ENCODE measurements around the gene ATF6. TPM values are rescaled to one million over a fixed set of nuclear protein-coding genes. Genes with fewer than 3 reads are reported as not detected.
"Not testable (repeated sequence)": the region's sequence is repeated elsewhere in the genome, so short reads cannot be mapped to it uniquely, and the experiment has no call there.

Gene ATF6
- total RNA-seq, 1 donor from 2014 or later = 21.1 TPM

DNA sequence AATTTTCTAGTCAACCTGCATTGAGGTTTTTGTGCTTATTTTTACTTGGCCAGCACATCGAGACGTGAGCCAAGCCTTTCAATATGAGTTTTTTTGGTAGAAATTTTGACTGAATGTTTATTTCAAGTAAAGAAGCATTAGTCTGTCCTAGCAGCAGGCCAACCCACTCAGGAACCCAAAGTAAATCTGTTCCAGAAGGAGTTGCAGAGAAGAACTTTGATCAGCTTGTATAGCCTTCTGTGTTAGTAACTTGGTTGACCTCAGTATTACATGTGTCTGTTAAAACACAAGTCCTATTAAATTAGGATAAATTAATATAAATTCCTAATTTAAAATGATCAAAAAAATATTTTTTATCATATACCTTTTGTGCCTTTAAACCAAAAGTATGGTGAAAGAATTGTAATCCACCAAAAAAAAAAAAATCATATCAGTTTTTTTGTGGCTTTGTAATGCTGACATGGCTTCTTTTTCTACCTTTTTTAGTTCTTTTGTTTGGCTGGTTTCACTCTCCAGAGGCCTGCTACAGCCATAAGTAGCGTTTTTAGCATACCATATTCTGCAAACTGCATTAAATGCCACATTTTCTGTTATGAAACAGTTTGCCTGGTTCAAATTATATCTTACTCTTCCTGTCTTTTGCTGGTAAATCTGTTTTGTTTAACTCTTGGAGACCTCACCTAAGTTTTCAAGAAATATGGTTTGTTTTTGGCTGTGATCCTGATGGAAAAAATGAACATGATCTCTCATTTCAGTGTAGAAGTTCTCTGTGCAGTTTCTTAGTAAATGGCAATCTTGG, 39.5 kb downstream of the ATF6 start:
- Histone ChIP-seq H3K27ac (no peak overlapping the region), H3K9me3 (no peaks in the 10 kb centered on the region), H3K36me3 (peaks cover 0 to 23% of the 10 kb centered on the region in 2 donors), H3K4me1 (no peaks in the 10 kb centered on the region), H3K4me3 (no peak overlapping the region), H3K27me3 (no peaks in the 10 kb centered on the region)
- DNase-seq (ENCODE audit: extremely low spot score in 2 of 2) = no peak
- TF ChIP-seq POLR2A (IDR thresholded peaks at IDR 0.05) (no peak), POLR2AphosphoS5 (IDR thresholded peaks at IDR 0.05; ENCODE audit: insufficient read depth in 1 of 2, low read depth in 1 of 2) (no peak)
- TF ChIP-seq, protein P1, sequence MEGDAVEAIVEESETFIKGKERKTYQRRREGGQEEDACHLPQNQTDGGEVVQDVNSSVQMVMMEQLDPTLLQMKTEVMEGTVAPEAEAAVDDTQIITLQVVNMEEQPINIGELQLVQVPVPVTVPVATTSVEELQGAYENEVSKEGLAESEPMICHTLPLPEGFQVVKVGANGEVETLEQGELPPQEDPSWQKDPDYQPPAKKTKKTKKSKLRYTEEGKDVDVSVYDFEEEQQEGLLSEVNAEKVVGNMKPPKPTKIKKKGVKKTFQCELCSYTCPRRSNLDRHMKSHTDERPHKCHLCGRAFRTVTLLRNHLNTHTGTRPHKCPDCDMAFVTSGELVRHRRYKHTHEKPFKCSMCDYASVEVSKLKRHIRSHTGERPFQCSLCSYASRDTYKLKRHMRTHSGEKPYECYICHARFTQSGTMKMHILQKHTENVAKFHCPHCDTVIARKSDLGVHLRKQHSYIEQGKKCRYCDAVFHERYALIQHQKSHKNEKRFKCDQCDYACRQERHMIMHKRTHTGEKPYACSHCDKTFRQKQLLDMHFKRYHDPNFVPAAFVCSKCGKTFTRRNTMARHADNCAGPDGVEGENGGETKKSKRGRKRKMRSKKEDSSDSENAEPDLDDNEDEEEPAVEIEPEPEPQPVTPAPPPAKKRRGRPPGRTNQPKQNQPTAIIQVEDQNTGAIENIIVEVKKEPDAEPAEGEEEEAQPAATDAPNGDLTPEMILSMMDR (IDR thresholded peaks at IDR 0.05) = no peak
- intact Hi-C loops (cut with DNase I) = no loop called here

DNA sequence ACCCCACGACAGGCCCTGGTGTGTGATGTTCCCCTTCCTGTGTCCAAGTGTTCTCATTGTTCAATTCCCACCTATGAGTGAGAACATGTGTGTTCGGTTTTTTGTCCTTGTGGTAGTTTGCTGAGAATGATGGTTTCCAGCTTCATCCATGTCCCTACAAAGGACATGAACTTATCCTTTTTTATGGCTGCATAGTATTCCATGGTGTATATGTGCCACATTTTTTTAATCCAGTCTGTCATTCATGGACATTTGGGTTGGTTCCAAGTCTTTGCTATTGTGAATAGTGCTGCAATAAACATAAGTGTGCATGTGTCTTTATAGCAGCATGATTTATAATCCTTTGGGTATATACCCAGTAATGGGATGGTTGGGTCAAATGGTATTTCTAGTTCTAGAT, 43.1 kb downstream of the ATF6 start:
- H3K36me3 ChIP-seq = peaks cover 0 to 20% of the 10 kb centered on the region in 2 donors
- H3K27ac ChIP-seq; H3K27me3 ChIP-seq; intact Hi-C loops (cut with DNase I); DNase-seq (ENCODE audit: extremely low spot score in 2 of 2); H3K9me3 ChIP-seq; H3K4me1 ChIP-seq; H3K4me3 ChIP-seq: not testable (repeated sequence)

DNA sequence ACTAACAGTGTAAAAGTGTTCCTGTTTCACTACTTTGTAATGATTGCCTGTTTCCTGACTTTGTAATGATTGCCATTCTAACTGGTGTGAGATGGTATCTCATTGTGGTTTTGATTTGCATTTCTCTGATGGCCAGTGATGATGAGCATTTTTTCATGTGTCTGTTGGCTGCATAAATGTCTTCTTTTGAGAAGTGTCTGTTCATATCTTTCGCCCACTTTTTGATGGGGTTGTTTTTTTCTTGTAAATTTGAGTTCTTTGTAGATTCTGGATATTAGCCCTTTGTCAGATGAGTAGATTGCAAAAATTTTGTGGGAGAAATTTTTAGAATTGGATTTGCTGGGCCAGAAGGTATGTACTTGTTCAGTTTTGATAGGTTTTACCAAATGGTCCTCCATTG, 43.5 kb downstream of the ATF6 start:
- H3K27me3 ChIP-seq; H3K27ac ChIP-seq; DNase-seq (ENCODE audit: extremely low spot score in 2 of 2); H3K4me1 ChIP-seq; H3K9me3 ChIP-seq; H3K4me3 ChIP-seq: not testable (repeated sequence)
- intact Hi-C loops (cut with DNase I) = loop anchor here (10.0 kb wide), 1 partner anchor 55 kb away; no protein-coding TSS in a partner anchor
- peaks cover 0 to 20% of the 10 kb centered on the region in 2 donors for H3K36me3 ChIP-seq

DNA sequence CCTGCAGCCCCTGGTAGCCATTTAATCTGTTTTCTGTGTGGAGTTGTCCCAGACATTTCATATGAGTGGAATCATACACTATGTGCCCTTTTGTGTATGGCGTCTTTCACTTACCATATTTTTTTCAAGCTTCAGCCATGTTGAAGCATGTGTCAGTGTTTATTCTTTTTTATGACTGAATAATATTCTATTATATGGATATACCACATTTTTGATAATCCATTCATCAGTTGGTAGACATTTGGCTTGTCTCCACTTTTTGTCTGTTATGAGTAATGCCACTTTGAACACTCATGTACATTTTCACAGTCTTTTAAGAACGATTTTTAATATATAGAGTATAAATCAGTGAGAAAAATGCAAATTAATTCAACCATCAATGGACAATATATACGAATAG, 44.7 kb downstream of the ATF6 start:
- TF ChIP-seq, protein P1 (IDR thresholded peaks at IDR 0.05) = no peak
- no peak for TF ChIP-seq POLR2A (IDR thresholded peaks at IDR 0.05)
- TF ChIP-seq POLR2AphosphoS5 (IDR thresholded peaks at IDR 0.05; ENCODE audit: insufficient read depth in 1 of 2, low read depth in 1 of 2) = no peak
- intact Hi-C loops (cut with DNase I) = loop anchor here (10.0 kb wide), 1 partner anchor 54 kb away; no protein-coding TSS in a partner anchor
- no peaks in the 10 kb centered on the region for H3K4me1 ChIP-seq
- H3K36me3 ChIP-seq = peaks cover 0 to 20% of the 10 kb centered on the region in 2 donors
- no peaks in the 10 kb centered on the region for H3K27me3 ChIP-seq
- no peaks in the 10 kb centered on the region for H3K9me3 ChIP-seq
- no peak overlapping the region for H3K27ac ChIP-seq
- DNase-seq (ENCODE audit: extremely low spot score in 2 of 2) = no peak
- H3K4me3 ChIP-seq = no peak overlapping the region

DNA sequence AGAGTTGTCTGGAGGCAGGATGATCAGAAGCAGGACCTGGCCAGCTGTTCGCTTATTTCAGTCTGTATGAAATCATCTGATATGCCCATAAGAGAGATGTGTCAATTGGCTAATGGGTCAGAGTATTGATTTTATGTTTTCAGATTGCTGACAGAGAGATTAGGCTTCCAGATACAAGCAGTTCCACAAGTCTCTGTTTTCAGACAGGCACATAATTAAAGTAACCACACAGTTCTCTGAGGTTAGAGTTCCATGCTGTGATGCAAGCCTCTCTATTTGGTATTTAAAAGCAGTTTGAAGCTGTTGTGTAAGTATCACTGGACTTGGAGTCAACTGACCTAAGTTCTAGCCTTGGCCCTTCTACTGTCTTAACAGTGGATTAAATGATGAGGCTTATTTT, 50.1 kb downstream of the ATF6 start:
- no peak overlapping the region for H3K4me3 ChIP-seq
- H3K9me3 ChIP-seq = no peaks in the 10 kb centered on the region
- peaks cover 0 to 16% of the 10 kb centered on the region in 2 donors for H3K36me3 ChIP-seq
- no peaks in the 10 kb centered on the region for H3K4me1 ChIP-seq
- DNase-seq (ENCODE audit: extremely low spot score in 2 of 2) = no peak
- intact Hi-C loops (cut with DNase I) = loop anchor here (10.0 kb wide), 1 partner anchor 49 kb away; no protein-coding TSS in a partner anchor
- no peak overlapping the region for H3K27ac ChIP-seq
- H3K27me3 ChIP-seq = no peaks in the 10 kb centered on the region
- TF ChIP-seq POLR2A (IDR thresholded peaks at IDR 0.05) (no peak), POLR2AphosphoS5 (IDR thresholded peaks at IDR 0.05; ENCODE audit: insufficient read depth in 1 of 2, low read depth in 1 of 2) (no peak)
- TF ChIP-seq, protein P1 (IDR thresholded peaks at IDR 0.05) = no peak

DNA sequence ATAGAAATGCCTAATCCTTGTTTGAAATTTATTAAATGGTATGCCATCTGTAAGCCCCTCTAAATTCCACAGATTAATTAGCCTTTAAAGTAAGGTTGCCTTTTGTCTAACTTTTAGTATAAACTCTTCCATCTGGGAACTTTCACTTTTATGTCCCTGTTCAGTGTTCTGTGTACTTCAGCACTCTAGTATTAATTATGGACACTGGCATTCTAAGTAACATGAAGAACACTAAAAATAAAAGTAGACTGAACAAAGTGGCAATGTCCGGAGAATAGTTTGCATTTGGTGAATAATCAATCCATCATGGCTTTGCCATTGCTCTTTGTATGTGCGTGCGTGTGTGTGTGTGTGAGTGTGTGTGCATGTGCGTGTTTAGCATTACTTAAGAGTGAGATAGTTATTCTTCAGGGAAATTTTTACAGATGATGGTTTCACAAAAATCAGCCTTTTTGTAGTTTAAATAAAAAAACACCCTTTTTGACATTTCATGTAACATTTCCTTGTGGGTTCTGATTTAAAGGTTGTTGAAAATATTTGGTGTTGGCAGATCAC, 51.1 kb downstream of the ATF6 start:
- H3K4me3 ChIP-seq = no peak overlapping the region
- H3K27ac ChIP-seq = no peak overlapping the region
- H3K36me3 ChIP-seq = peaks cover 0 to 16% of the 10 kb centered on the region in 2 donors
- intact Hi-C loops (cut with DNase I) = loop anchor here (10.0 kb wide), 1 partner anchor 48 kb away; no protein-coding TSS in a partner anchor
- no peaks in the 10 kb centered on the region for H3K27me3 ChIP-seq
- no peaks in the 10 kb centered on the region for H3K4me1 ChIP-seq
- TF ChIP-seq, protein P1 (IDR thresholded peaks at IDR 0.05) = no peak
- TF ChIP-seq POLR2AphosphoS5 (IDR thresholded peaks at IDR 0.05; ENCODE audit: insufficient read depth in 1 of 2, low read depth in 1 of 2) = no peak
- TF ChIP-seq POLR2A (IDR thresholded peaks at IDR 0.05) = no peak
- H3K9me3 ChIP-seq = no peaks in the 10 kb centered on the region
- DNase-seq (ENCODE audit: extremely low spot score in 2 of 2) = no peak
